HG03520 (cell line): Measurements from ENCODE around the gene TRIM58.
A peak's percentile ranks its signal among the peaks of the same experiment; 100 is the strongest.

Source experiments
- ATAC-seq: cut with Tn5 transposase; IDR thresholded peaks from one replicate; pipeline ENCODE4 v1.9.1; 2021; ENCODE audit warnings: mild to moderate bottlenecking, moderate library complexity; ENCODE audit not compliant: unreplicated experiment

TRIM58 gene

GRCh38 chr1:247857069-247857984 is at the start of gene TRIM58:
Gene TRIM58, plus strand, starts transcription at chr1:247857187. Its CDS starts 60 bp downstream, at chr1:247857247.
- ATAC-seq = peak; percentile 65

GRCh38 chr1:247812637-247813036 is 44.4 kb upstream of the TRIM58 start:
- ATAC-seq = no peak

- no peak for ATAC-seq
Observed at GRCh38 chr1:247822060-247822459, 34.9 kb upstream of the TRIM58 start.

- no peak for ATAC-seq
Observed at GRCh38 chr1:247824023-247824422, 33.0 kb upstream of the TRIM58 start, which contains the start of gene OR14A16. Gene OR14A16, minus strand, starts transcription at chr1:247824119. Its CDS starts 8,390 bp downstream, at chr1:247815729.

GRCh38 chr1:247825362-247825761 is 31.6 kb upstream of the TRIM58 start:
- ATAC-seq = no peak

- ATAC-seq = no peak
Observed at GRCh38 chr1:247829656-247830055, 27.3 kb upstream of the TRIM58 start.

GRCh38 chr1:247833601-247834000 is 23.4 kb upstream of the TRIM58 start:
- ATAC-seq = no peak

- no peak for ATAC-seq
Observed at GRCh38 chr1:247840818-247841217, 16.2 kb upstream of the TRIM58 start.

- ATAC-seq = no peak
Observed at GRCh38 chr1:247841796-247842195, 15.2 kb upstream of the TRIM58 start, which contains the start of gene OR11L1. Gene OR11L1, minus strand, starts transcription at chr1:247841896. Its CDS starts 0 bp downstream, at chr1:247841896.

GRCh38 chr1:247843411-247843810 is 13.6 kb upstream of the TRIM58 start:
- ATAC-seq = no peak

- no peak for ATAC-seq
Observed at GRCh38 chr1:247845011-247845692, 11.8 kb upstream of the TRIM58 start.

- no peak for ATAC-seq
Observed at GRCh38 chr1:247845693-247846017, 11.3 kb upstream of the TRIM58 start.

GRCh38 chr1:247848346-247848745 is 8.6 kb upstream of the TRIM58 start:
- no peak for ATAC-seq

- ATAC-seq = no peak
Observed at GRCh38 chr1:247849616-247850015, 7.4 kb upstream of the TRIM58 start.

GRCh38 chr1:247854899-247855545 is 2.0 kb upstream of the TRIM58 start:
- no peak for ATAC-seq

GRCh38 chr1:247855911-247856310 is 1.1 kb upstream of the TRIM58 start:
- ATAC-seq = no peak

GRCh38 chr1:247857985-247858619 is 1.1 kb downstream of the TRIM58 start:
- ATAC-seq = no peak

GRCh38 chr1:247862756-247863155 is 5.8 kb downstream of the TRIM58 start:
- no peak for ATAC-seq

GRCh38 chr1:247864644-247865043 is 7.7 kb downstream of the TRIM58 start:
- ATAC-seq = no peak

- no peak for ATAC-seq
Observed at GRCh38 chr1:247865416-247865815, 8.4 kb downstream of the TRIM58 start.

GRCh38 chr1:247883346-247883745 is 26.4 kb downstream of the TRIM58 start:
- no peak for ATAC-seq
